ENCODE results near the gene NETO1. TPM values are rescaled to one million over a fixed set of nuclear protein-coding genes. Genes with fewer than 3 reads are reported as not detected.

NETO1 gene
- total RNA-seq, 4 donors from 2014 or later: 0.95 TPM; not detected in 3

- 35 to 46% methylated on average over 2 to 10 of the region's 10 CpGs for WGBS, 2 donors (ENCODE audit: low coverage in 1 of 2)
- in situ Hi-C loops (cut with MboI; ENCODE audit: low pct_ligation_motif_present in 1 of 4, low pct_unique_long_range_greater_than_20kb in 1 of 4, low sequenced_read_pairs in 3 of 4): no loop called here
Measured at GRCh38 chr18:72830109-72830508, 37.7 kb downstream of the NETO1 start.

GRCh38 chr18:72828601-72829000 lies 39.2 kb downstream of the NETO1 start:
- Histone ChIP-seq H3K27ac (no peak overlapping the region), H3K27me3 (no peaks in the 10 kb centered on the region), H3K9me3 (no peaks in the 10 kb centered on the region), H3K4me1 (no peaks in the 10 kb centered on the region), H3K4me3 (no peak overlapping the region), H3K36me3 (no peaks in the 10 kb centered on the region)
- TF ChIP-seq EP300 (IDR thresholded peaks at IDR 0.05; ENCODE audit: low read depth): no peak
- no peak for TF ChIP-seq POLR2A (IDR thresholded peaks at IDR 0.05)
- no peak for TF ChIP-seq POLR2AphosphoS5 (IDR thresholded peaks at IDR 0.05)
- TF ChIP-seq CTCF (IDR thresholded peaks at IDR 0.05): no peak
- 39 to 87% methylated on average over 2 of the region's 2 CpGs for WGBS, 2 donors (ENCODE audit: low coverage in 1 of 2)
- intact Hi-C loops (cut with DNase I; ENCODE audit: low total_unique reads) (no loop called here), in situ Hi-C loops (cut with MboI; ENCODE audit: low pct_ligation_motif_present in 1 of 4, low pct_unique_long_range_greater_than_20kb in 1 of 4, low sequenced_read_pairs in 3 of 4) (no loop called here)
- no peak for DNase-seq

More at GRCh38 chr18:72830109-72830508, 37.7 kb downstream of the NETO1 start:
- no peaks in the 10 kb centered on the region for H3K4me1 ChIP-seq
- TF ChIP-seq POLR2AphosphoS5 (IDR thresholded peaks at IDR 0.05) (no peak), EP300 (IDR thresholded peaks at IDR 0.05; ENCODE audit: low read depth) (no peak), CTCF (IDR thresholded peaks at IDR 0.05) (no peak), POLR2A (IDR thresholded peaks at IDR 0.05) (no peak)
- no peak overlapping the region for H3K4me3 ChIP-seq
- H3K27ac ChIP-seq: no peak overlapping the region
- intact Hi-C loops (cut with DNase I; ENCODE audit: low total_unique reads): no loop called here
- no peak for DNase-seq
- H3K27me3 ChIP-seq: no peaks in the 10 kb centered on the region
- no peaks in the 10 kb centered on the region for H3K36me3 ChIP-seq
- no peaks in the 10 kb centered on the region for H3K9me3 ChIP-seq

GRCh38 chr18:72826736-72827135 lies 41.1 kb downstream of the NETO1 start:
- H3K4me3 ChIP-seq: no peak overlapping the region
- intact Hi-C loops (cut with DNase I; ENCODE audit: low total_unique reads) (no loop called here), in situ Hi-C loops (cut with MboI; ENCODE audit: low pct_ligation_motif_present in 1 of 4, low pct_unique_long_range_greater_than_20kb in 1 of 4, low sequenced_read_pairs in 3 of 4) (no loop called here)
- H3K27ac ChIP-seq: no peak overlapping the region
- H3K27me3 ChIP-seq: no peaks in the 10 kb centered on the region
- H3K4me1 ChIP-seq: no peaks in the 10 kb centered on the region
- no peak for DNase-seq
- TF ChIP-seq EP300 (IDR thresholded peaks at IDR 0.05; ENCODE audit: low read depth) (no peak), POLR2AphosphoS5 (IDR thresholded peaks at IDR 0.05) (no peak), POLR2A (IDR thresholded peaks at IDR 0.05) (no peak), CTCF (IDR thresholded peaks at IDR 0.05) (no peak)
- H3K9me3 ChIP-seq: no peaks in the 10 kb centered on the region
- 58 to 84% methylated on average over 4 to 9 of the region's 9 CpGs for WGBS, 2 donors (ENCODE audit: low coverage in 1 of 2)
- H3K36me3 ChIP-seq: no peaks in the 10 kb centered on the region

- DNase-seq: no peak
- intact Hi-C loops (cut with DNase I; ENCODE audit: low total_unique reads): no loop called here
- no peaks in the 10 kb centered on the region for H3K4me1 ChIP-seq
- H3K27ac ChIP-seq: no peak overlapping the region
- no peaks in the 10 kb centered on the region for H3K9me3 ChIP-seq
- no peaks in the 10 kb centered on the region for H3K27me3 ChIP-seq
- in situ Hi-C loops (cut with MboI; ENCODE audit: low pct_ligation_motif_present in 1 of 4, low pct_unique_long_range_greater_than_20kb in 1 of 4, low sequenced_read_pairs in 3 of 4): no loop called here
- WGBS, 2 donors (ENCODE audit: low coverage in 1 of 2): 83 to 86% methylated on average over 8 of the region's 8 CpGs
- no peaks in the 10 kb centered on the region for H3K36me3 ChIP-seq
- no peak overlapping the region for H3K4me3 ChIP-seq
- TF ChIP-seq EP300 (IDR thresholded peaks at IDR 0.05; ENCODE audit: low read depth) (no peak), POLR2AphosphoS5 (IDR thresholded peaks at IDR 0.05) (no peak), CTCF (IDR thresholded peaks at IDR 0.05) (no peak), POLR2A (IDR thresholded peaks at IDR 0.05) (no peak)
Measured at GRCh38 chr18:72823345-72823744, 44.4 kb downstream of the NETO1 start.

All from transverse colon (tissue), 4 donors.